ENCODE measurements around the gene LRRC8E. TPM values are rescaled to one million over a fixed set of nuclear protein-coding genes. Genes with fewer than 3 reads are reported as not detected.
A peak's percentile ranks its signal among the peaks of the same experiment; 100 is the strongest.

The LRRC8E gene
- total RNA-seq, 1 donor, result 10.5 TPM

DNA sequence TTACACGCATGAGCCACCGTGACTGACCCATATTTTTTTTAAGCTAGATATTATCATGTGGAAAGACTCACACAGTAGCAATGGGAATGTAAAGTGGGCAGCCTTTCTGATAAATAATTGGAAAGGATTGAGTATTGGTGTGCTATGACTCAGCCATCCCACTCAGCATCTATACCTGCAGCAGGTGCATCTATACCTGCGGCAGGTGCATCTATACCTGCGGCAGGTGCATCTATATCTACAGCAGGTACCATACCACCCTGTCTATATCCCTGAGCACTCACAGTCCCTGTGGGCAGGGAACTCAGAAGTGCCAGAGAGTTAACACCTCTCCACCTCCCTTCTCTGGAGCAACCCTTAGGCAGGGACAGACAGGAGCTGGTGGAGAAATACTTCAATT lies 5.2 kb upstream of the LRRC8E start:
- TF ChIP-seq, protein P1, sequence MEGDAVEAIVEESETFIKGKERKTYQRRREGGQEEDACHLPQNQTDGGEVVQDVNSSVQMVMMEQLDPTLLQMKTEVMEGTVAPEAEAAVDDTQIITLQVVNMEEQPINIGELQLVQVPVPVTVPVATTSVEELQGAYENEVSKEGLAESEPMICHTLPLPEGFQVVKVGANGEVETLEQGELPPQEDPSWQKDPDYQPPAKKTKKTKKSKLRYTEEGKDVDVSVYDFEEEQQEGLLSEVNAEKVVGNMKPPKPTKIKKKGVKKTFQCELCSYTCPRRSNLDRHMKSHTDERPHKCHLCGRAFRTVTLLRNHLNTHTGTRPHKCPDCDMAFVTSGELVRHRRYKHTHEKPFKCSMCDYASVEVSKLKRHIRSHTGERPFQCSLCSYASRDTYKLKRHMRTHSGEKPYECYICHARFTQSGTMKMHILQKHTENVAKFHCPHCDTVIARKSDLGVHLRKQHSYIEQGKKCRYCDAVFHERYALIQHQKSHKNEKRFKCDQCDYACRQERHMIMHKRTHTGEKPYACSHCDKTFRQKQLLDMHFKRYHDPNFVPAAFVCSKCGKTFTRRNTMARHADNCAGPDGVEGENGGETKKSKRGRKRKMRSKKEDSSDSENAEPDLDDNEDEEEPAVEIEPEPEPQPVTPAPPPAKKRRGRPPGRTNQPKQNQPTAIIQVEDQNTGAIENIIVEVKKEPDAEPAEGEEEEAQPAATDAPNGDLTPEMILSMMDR (IDR thresholded peaks at IDR 0.05; ENCODE audit: extremely low read depth, low read depth, low read length), result no peak
- Histone ChIP-seq H3K4me3 (ENCODE audit: insufficient read depth, low read length) (no peak overlapping the region), H3K4me2 (ENCODE audit: insufficient read depth, low read length) (no peak overlapping the region), H3K79me2 (ENCODE audit: insufficient read depth, low read length) (no peaks in the 10 kb centered on the region), H3K9me3 (ENCODE audit: low read depth, low read length) (no peaks in the 10 kb centered on the region), H3K4me1 (ENCODE audit: insufficient read depth, low read length) (no peaks in the 10 kb centered on the region), H4K20me1 (ENCODE audit: insufficient read depth, low read length) (no peaks in the 10 kb centered on the region), H3K27ac (ENCODE audit: low read depth, low read length) (no peak overlapping the region), H3K27me3 (ENCODE audit: insufficient read depth, low read length) (no peaks in the 10 kb centered on the region), H2AFZ (ENCODE audit: low read length) (no peak overlapping the region), H3K36me3 (ENCODE audit: insufficient read depth, low read length) (no peaks in the 10 kb centered on the region)
- DNase-seq (ENCODE audit: insufficient read length, low spot score, missing footprints), result peak; percentile 19

DNA sequence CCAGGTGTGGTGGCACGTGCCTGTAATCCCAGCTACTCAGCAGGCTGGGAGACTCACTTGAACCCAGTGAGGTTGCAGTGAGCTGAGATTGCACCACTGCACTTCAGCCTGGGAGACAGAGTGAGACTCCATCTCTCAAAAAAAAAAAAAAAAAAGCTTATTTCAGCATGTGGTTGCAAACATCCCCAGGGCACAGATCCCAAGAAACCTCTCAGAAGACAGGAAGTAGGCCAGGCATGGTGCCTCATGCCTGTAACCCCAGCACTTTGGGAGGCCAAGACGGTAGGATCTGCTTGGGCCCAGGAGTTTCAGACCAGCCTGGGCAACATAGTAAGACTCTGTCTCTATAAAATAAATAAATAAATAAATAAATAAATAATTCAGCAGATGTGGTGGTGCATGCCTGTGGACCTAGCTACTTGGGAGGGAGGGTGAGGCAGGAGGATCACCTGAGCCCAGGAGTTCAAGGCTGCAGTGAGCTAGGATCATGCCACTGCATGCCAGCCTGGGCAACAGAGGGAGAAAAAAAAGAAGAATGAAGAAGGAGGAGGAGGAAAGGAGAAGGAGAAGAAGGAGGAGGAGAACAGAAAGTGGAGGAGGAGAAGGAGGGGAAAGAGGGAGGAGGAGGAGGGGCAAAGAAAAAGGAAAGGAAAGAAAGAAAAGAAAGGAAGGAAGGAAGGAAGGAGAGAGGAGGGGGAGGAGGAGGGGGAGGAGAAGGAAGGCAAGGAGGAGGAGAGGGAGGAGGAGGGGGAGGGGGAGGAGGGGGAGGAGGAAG lies 4.3 kb upstream of the LRRC8E start:
- Histone ChIP-seq H3K27ac (ENCODE audit: low read depth, low read length) (no peak overlapping the region), H3K4me3 (ENCODE audit: insufficient read depth, low read length) (no peak overlapping the region), H3K79me2 (ENCODE audit: insufficient read depth, low read length) (peaks cover 5% of the 10 kb centered on the region), H3K9me3 (ENCODE audit: low read depth, low read length) (no peaks in the 10 kb centered on the region), H3K36me3 (ENCODE audit: insufficient read depth, low read length) (no peaks in the 10 kb centered on the region), H4K20me1 (ENCODE audit: insufficient read depth, low read length) (no peaks in the 10 kb centered on the region), H2AFZ (ENCODE audit: low read length) (no peak overlapping the region), H3K27me3 (ENCODE audit: insufficient read depth, low read length) (no peaks in the 10 kb centered on the region), H3K4me1 (ENCODE audit: insufficient read depth, low read length) (peaks cover 3% of the 10 kb centered on the region), H3K4me2 (ENCODE audit: insufficient read depth, low read length) (no peak overlapping the region)
- TF ChIP-seq, protein P1 (IDR thresholded peaks at IDR 0.05; ENCODE audit: extremely low read depth, low read depth, low read length), result no peak
- peak; percentile 14 for DNase-seq (ENCODE audit: insufficient read length, low spot score, missing footprints)

DNA sequence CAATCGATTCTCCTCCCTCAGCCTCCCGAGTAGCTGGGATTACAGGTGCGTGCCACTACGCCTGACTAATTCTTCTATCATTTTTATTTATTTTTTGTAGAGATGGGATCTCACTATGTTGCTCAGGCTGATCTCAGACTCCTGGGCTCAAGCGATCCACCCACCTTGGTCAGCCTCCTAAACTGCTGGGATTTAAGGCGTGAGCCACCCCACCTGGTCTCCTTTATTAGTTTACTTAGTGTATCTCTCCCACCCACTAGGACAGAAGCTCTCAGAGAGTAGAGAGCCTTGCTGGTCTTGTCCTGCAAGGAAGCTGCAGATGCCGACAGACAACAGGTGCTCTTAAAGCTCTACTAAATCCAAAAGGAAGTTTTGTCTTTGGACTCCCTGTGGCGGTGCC lies 2.5 kb upstream of the LRRC8E start:
- DNase-seq (ENCODE audit: insufficient read length, low spot score, missing footprints), result peak; percentile 25
- Histone ChIP-seq H3K4me3 (ENCODE audit: insufficient read depth, low read length) (no peak overlapping the region), H3K27ac (ENCODE audit: low read depth, low read length) (no peak overlapping the region), H2AFZ (ENCODE audit: low read length) (no peak overlapping the region), H3K79me2 (ENCODE audit: insufficient read depth, low read length) (peaks cover 11% of the 10 kb centered on the region), H3K27me3 (ENCODE audit: insufficient read depth, low read length) (no peaks in the 10 kb centered on the region), H3K4me2 (ENCODE audit: insufficient read depth, low read length) (no peak overlapping the region), H4K20me1 (ENCODE audit: insufficient read depth, low read length) (no peaks in the 10 kb centered on the region), H3K36me3 (ENCODE audit: insufficient read depth, low read length) (no peaks in the 10 kb centered on the region), H3K4me1 (ENCODE audit: insufficient read depth, low read length) (peaks cover 4% of the 10 kb centered on the region), H3K9me3 (ENCODE audit: low read depth, low read length) (no peaks in the 10 kb centered on the region)
- TF ChIP-seq, protein P1 (IDR thresholded peaks at IDR 0.05; ENCODE audit: extremely low read depth, low read depth, low read length), result no peak

DNA sequence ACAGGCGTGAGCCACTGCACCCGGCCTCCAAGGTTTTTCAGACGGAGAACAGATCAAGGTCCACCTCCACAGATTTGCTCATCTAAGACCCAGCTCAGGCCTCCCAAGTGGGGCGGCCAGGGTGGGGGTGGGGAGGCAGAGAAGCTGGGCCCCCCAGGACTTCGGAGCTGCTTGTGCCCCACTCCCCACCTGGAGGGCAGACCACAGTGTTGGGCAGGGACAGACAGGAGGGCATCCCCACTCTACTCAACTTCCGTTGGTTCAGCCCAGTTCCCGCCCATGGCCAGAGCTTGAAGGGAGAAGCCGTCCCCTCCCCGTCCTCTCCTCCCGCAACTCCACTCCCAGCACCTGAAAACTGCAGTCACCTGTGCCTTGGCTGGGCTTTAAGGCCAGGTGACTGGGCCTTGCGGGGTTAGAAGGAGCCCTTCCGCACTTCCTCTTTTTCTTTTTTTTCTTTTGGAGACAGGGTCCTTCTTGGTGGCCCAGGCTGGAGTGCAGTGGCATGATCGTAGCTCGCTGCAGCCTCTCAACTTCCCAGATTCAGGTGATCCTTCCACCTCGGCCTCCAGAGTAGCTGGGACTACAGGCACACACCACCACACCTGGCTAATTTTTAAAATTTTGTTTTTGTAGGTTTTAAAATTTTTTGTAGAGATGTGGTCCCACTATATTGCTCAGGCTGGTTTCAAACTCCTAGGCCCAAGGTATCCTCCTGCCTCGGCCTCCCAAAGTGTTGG lies 734 bp upstream of the LRRC8E start:
- Histone ChIP-seq H3K4me1 (ENCODE audit: insufficient read depth, low read length) (peaks cover 11% of the 10 kb centered on the region), H4K20me1 (ENCODE audit: insufficient read depth, low read length) (no peaks in the 10 kb centered on the region), H3K4me3 (ENCODE audit: insufficient read depth, low read length) (peak overlapping the region; percentile 86), H3K4me2 (ENCODE audit: insufficient read depth, low read length) (peak overlapping the region; percentile 92), H3K79me2 (ENCODE audit: insufficient read depth, low read length) (peaks cover 12% of the 10 kb centered on the region), H3K9me3 (ENCODE audit: low read depth, low read length) (no peaks in the 10 kb centered on the region), H3K36me3 (ENCODE audit: insufficient read depth, low read length) (no peaks in the 10 kb centered on the region), H3K27ac (ENCODE audit: low read depth, low read length) (no peak overlapping the region), H3K27me3 (ENCODE audit: insufficient read depth, low read length) (no peaks in the 10 kb centered on the region), H2AFZ (ENCODE audit: low read length) (peak overlapping the region; percentile 26)
- peak; percentile 17 for DNase-seq (ENCODE audit: insufficient read length, low spot score, missing footprints)
- TF ChIP-seq, protein P1 (IDR thresholded peaks at IDR 0.05; ENCODE audit: extremely low read depth, low read depth, low read length), result no peak

All from osteoblast (primary cell).